Neural cell (in vitro differentiated cells): ENCODE measurements around the gene GPC5. TPM values are rescaled to one million over a fixed set of nuclear protein-coding genes. Genes with fewer than 3 reads are reported as not detected.

Experiments
- H2AFZ ChIP-seq: fragments of 200-600, 300-800 bp; sonication (generic), shearing (Covaris generic); 2 replicates; pipeline ENCODE4 v1.6.0; 2014; ENCODE audit warnings: low read depth, mild to moderate bottlenecking, antibody characterized with exemption, low read length, moderate library complexity
- H3F3A ChIP-seq: fragments of 200-600 bp; shearing (Covaris generic); 2 replicates; pipeline ENCODE4 v1.6.1; 2016; ENCODE audit warnings: mild to moderate bottlenecking, moderate library complexity, mixed read lengths, antibody characterized with exemption, low read length; ENCODE audit not compliant: insufficient read depth, poor library complexity, severe bottlenecking
- H3K27ac ChIP-seq: fragments of 200-600, 300-800 bp; sonication (generic), shearing (Covaris generic); 2 replicates; pipeline ENCODE4 v1.5.1; 2014; ENCODE audit warnings: mild to moderate bottlenecking, low read length, moderate library complexity
- H3K27me3 ChIP-seq: fragments of 300-800, 200-600 bp; sonication (generic), shearing (Covaris generic); 2 replicates; pipeline ENCODE4 v1.6.0; 2014; ENCODE audit warnings: mild to moderate bottlenecking, low read depth, low read length, moderate library complexity; ENCODE audit not compliant: insufficient read depth
- H3K36me3 ChIP-seq: fragments of 300-800, 200-600 bp; sonication (generic), shearing (Covaris generic); 2 replicates; pipeline ENCODE4 v1.5.1; 2014; ENCODE audit warnings: mild to moderate bottlenecking, antibody characterized with exemption, low read length, moderate library complexity; ENCODE audit not compliant: insufficient read depth
- H3K4me2 ChIP-seq: fragments of 300-800, 200-600 bp; sonication (generic), shearing (Covaris generic); 2 replicates; pipeline ENCODE4 v1.6.0; 2014; ENCODE audit warnings: mild to moderate bottlenecking, low read length
- H3K4me3 ChIP-seq: fragments of 300-800, 200-600 bp; sonication (generic), shearing (Covaris generic); 2 replicates; pipeline ENCODE4 v1.5.1; 2014; ENCODE audit warnings: mild to moderate bottlenecking, low read length, moderate library complexity
- H3K79me2 ChIP-seq: fragments of 200-600 bp; shearing (Covaris generic); replicated peaks from 2 replicates; pipeline ENCODE4 v1.6.0; 2014; ENCODE audit warnings: mild to moderate bottlenecking, low read length, moderate library complexity; ENCODE audit not compliant: insufficient read depth
- H3K9ac ChIP-seq: fragments of 300-800, 200-600 bp; sonication (generic), shearing (Covaris generic); 2 replicates; pipeline ENCODE4 v1.6.1; 2016; ENCODE audit warnings: mild to moderate bottlenecking, low read length, mixed read lengths
- H3K9me2 ChIP-seq: fragments of 200-600 bp; shearing (Covaris generic); 2 replicates; pipeline ENCODE4 v1.6.1; 2016; ENCODE audit warnings: mild to moderate bottlenecking, low read length, mixed read lengths; ENCODE audit not compliant: insufficient read depth
- H3K9me3 ChIP-seq: fragments of 200-600, 300-800 bp; sonication (generic), shearing (Covaris generic); 2 replicates; pipeline ENCODE4 v1.6.1; 2016; ENCODE audit warnings: mild to moderate bottlenecking, mixed run types, low read length, moderate library complexity, mixed read lengths
- H4K20me1 ChIP-seq: fragments of 200-600 bp; shearing (Covaris generic); 2 replicates; pipeline ENCODE4 v1.6.1; 2016; ENCODE audit warnings: mild to moderate bottlenecking, mixed run types; ENCODE audit not compliant: insufficient read depth
- EP300 ChIP-seq: fragments of 450-650 bp; conservative IDR thresholded peaks from 2 replicates; pipeline ENCODE4 v1.6.1; 2014; ENCODE audit warnings: antibody characterized with exemption, mild to moderate bottlenecking, moderate library complexity; ENCODE audit not compliant: poor library complexity, severe bottlenecking
- EZH2 ChIP-seq: fragments of 200-600, 300-800 bp; shearing (Covaris generic), sonication (generic); IDR thresholded peaks from 2 replicates; pipeline ENCODE4 v1.6.1; 2014; ENCODE audit warnings: antibody characterized with exemption, low read length, borderline replicate concordance, mild to moderate bottlenecking; ENCODE audit not compliant: insufficient read depth, poor library complexity, severe bottlenecking
- MXI1 ChIP-seq: fragments of 450-650 bp; conservative IDR thresholded peaks from 2 replicates; pipeline ENCODE4 v1.6.1; 2014; ENCODE audit warnings: antibody characterized with exemption, mild to moderate bottlenecking; ENCODE audit not compliant: poor library complexity, severe bottlenecking
- POLR2AphosphoS5 ChIP-seq: IDR thresholded peaks from 2 replicates; pipeline ENCODE4 v1.6.1; 2012
- RAD21 ChIP-seq: fragments of 450-650 bp; conservative IDR thresholded peaks from 2 replicates; pipeline ENCODE4 v1.6.1; 2014; ENCODE audit warnings: antibody characterized with exemption, mild to moderate bottlenecking, moderate library complexity
- SMC3 ChIP-seq: fragments of 450-650 bp; conservative IDR thresholded peaks from 2 replicates; pipeline ENCODE4 v1.6.1; 2014; ENCODE audit warnings: antibody characterized with exemption, mild to moderate bottlenecking, moderate library complexity; ENCODE audit not compliant: poor library complexity
- TAF1 ChIP-seq: IDR thresholded peaks from 2 replicates; pipeline ENCODE4 v1.6.1; 2012; ENCODE audit warnings: low read depth
- polyA plus RNA-seq: library from polyadenylated mRNA; depleted of rRNA; stranded (reverse); fragments of >200 nt; gene quantifications from 2 replicates; pipeline ENCODE4 v1.2.3, GENCODE V29; 2014
- TF ChIP-seq, protein P1 (sequence below): IDR thresholded peaks from 2 replicates; pipeline ENCODE4 v1.6.1; 2012; ENCODE audit warnings: borderline replicate concordance
- TF ChIP-seq, protein P2 (sequence below): fragments of 450-650 bp; IDR thresholded peaks from 2 replicates; pipeline ENCODE4 v1.5.1; 2014; ENCODE audit warnings: antibody characterized with exemption, mild to moderate bottlenecking, moderate library complexity; ENCODE audit not compliant: poor library complexity, severe bottlenecking

Gene GPC5
- polyA plus RNA-seq, 1 donor from 2014 or later: 5.0 TPM

DNA sequence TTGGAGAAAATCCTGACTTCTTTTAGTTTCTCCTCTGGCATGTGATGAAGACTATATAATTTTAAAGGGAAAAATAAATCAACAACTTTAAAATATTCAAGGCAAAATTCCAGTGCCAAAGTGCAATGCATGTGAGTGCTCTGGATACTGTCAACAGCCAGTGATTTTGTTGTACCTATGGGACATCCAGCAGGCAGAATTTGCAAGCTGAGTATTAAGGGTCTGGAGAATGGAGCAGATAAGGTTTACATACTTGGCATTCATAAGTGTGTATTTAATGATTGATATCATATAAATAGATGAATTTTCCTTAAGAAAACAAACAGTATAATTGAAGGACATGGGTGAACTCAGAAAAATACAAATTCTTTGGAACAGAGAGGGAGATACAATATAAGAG is 703.4 kb downstream of the GPC5 start (continued):
- TF ChIP-seq EZH2 (no peak), EP300 (no peak), RAD21 (no peak)

DNA sequence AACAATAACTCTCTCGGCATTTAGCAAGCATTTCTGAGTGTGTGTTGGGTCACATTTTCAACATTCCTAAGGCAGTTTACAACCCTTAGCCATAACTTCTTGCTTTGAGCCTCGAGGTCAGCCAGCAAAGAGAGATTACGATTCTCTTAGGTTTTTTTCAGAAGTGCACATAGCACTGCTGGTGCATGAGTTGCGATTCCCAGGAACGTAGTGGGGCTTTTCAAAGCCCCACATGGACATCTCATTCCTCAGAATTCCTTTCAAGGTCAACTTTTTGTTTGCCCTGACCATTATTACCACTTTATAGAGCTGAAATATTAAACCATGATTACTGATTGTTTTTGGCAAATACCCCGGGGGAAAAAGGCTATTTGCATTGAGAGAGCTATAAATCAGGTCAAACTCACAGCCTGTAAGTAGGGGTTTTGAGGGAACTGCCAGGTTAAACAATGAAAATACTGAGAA is 705.3 kb downstream of the GPC5 start:
- H2AFZ ChIP-seq: no peak overlapping the region
- no peaks in the 10 kb centered on the region for H3K9me2 ChIP-seq
- H3K4me2 ChIP-seq: no peak overlapping the region
- H3K27me3 ChIP-seq: no peaks in the 10 kb centered on the region
- TF ChIP-seq RAD21 (no peak), SMC3 (no peak), MXI1 (no peak), TAF1 (no peak), EZH2 (no peak), POLR2AphosphoS5 (no peak), EP300 (no peak)
- TF ChIP-seq, protein P1, sequence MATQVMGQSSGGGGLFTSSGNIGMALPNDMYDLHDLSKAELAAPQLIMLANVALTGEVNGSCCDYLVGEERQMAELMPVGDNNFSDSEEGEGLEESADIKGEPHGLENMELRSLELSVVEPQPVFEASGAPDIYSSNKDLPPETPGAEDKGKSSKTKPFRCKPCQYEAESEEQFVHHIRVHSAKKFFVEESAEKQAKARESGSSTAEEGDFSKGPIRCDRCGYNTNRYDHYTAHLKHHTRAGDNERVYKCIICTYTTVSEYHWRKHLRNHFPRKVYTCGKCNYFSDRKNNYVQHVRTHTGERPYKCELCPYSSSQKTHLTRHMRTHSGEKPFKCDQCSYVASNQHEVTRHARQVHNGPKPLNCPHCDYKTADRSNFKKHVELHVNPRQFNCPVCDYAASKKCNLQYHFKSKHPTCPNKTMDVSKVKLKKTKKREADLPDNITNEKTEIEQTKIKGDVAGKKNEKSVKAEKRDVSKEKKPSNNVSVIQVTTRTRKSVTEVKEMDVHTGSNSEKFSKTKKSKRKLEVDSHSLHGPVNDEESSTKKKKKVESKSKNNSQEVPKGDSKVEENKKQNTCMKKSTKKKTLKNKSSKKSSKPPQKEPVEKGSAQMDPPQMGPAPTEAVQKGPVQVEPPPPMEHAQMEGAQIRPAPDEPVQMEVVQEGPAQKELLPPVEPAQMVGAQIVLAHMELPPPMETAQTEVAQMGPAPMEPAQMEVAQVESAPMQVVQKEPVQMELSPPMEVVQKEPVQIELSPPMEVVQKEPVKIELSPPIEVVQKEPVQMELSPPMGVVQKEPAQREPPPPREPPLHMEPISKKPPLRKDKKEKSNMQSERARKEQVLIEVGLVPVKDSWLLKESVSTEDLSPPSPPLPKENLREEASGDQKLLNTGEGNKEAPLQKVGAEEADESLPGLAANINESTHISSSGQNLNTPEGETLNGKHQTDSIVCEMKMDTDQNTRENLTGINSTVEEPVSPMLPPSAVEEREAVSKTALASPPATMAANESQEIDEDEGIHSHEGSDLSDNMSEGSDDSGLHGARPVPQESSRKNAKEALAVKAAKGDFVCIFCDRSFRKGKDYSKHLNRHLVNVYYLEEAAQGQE: no peak
- TF ChIP-seq, protein P2, sequence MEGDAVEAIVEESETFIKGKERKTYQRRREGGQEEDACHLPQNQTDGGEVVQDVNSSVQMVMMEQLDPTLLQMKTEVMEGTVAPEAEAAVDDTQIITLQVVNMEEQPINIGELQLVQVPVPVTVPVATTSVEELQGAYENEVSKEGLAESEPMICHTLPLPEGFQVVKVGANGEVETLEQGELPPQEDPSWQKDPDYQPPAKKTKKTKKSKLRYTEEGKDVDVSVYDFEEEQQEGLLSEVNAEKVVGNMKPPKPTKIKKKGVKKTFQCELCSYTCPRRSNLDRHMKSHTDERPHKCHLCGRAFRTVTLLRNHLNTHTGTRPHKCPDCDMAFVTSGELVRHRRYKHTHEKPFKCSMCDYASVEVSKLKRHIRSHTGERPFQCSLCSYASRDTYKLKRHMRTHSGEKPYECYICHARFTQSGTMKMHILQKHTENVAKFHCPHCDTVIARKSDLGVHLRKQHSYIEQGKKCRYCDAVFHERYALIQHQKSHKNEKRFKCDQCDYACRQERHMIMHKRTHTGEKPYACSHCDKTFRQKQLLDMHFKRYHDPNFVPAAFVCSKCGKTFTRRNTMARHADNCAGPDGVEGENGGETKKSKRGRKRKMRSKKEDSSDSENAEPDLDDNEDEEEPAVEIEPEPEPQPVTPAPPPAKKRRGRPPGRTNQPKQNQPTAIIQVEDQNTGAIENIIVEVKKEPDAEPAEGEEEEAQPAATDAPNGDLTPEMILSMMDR: no peak
- no peak overlapping the region for H3K4me3 ChIP-seq
- H3F3A ChIP-seq: no peaks in the 10 kb centered on the region
- H3K9ac ChIP-seq: no peak overlapping the region
- no peaks in the 10 kb centered on the region for H3K36me3 ChIP-seq
- no peaks in the 10 kb centered on the region for H4K20me1 ChIP-seq
- no peaks in the 10 kb centered on the region for H3K79me2 ChIP-seq
- no peak overlapping the region for H3K27ac ChIP-seq
- no peaks in the 10 kb centered on the region for H3K9me3 ChIP-seq

DNA sequence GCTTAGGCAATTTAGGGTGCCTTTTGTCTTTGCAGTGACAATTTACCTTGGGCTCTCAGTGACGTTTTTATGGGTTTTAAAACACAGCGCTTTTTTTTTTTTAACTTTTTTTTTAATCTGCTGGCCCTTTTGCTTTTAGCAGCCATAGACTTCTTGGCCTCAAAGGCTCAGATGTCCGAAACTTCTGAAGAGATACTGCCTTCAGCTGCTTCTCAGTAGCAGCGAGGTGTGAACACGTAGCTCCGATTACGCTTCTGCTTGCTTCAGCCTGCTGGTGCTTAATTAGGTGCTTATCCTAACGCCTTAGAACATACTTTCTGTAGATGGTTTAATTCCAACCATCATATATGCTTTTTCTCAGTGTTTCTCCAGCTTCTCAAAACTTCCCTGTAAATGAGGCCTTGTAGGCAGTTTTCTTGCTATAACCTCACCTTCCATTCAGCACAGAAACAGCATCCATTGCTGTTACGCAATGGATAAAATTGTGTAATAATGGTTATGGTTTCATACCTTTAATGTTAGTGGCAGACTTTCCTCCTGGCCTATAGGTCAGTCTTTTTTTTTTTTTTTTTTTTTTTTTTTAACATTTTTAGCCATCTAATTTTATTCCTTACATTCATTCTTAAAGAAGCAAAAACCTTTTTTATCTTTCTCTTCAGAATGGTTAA is 723.9 kb downstream of the GPC5 start:
- H2AFZ ChIP-seq: no peak overlapping the region
- H4K20me1 ChIP-seq: no peaks in the 10 kb centered on the region
- H3K79me2 ChIP-seq: no peaks in the 10 kb centered on the region
- H3K9me2 ChIP-seq: no peaks in the 10 kb centered on the region
- no peak overlapping the region for H3K4me3 ChIP-seq
- no peaks in the 10 kb centered on the region for H3K9me3 ChIP-seq
- no peaks in the 10 kb centered on the region for H3K27me3 ChIP-seq
- no peaks in the 10 kb centered on the region for H3K36me3 ChIP-seq
- H3K27ac ChIP-seq: no peak overlapping the region
- no peaks in the 10 kb centered on the region for H3F3A ChIP-seq
- H3K4me2 ChIP-seq: no peak overlapping the region
- no peak overlapping the region for H3K9ac ChIP-seq
- no peak for TF ChIP-seq MXI1
- TF ChIP-seq SMC3: no peak
